DOHH2 (cell line): ENCODE measurements around the gene ZNF296.

ENCODE experiments used
- CTCF ChIP-seq: fragments of 200-600 bp; sonication (generic); IDR thresholded peaks from one replicate; pipeline ENCODE4 v1.5.1; 2014; ENCODE audit warnings: antibody characterized with exemption, mild to moderate bottlenecking, low read depth, low read length; ENCODE audit not compliant: poor library complexity, severe bottlenecking
- EZH2phosphoT487 ChIP-seq: fragments of 200-600 bp; sonication (generic); IDR thresholded peaks from 2 replicates; pipeline ENCODE4 v1.6.1; 2017; ENCODE audit warnings: borderline replicate concordance, mild to moderate bottlenecking, antibody characterized with exemption, low read length, moderate library complexity, mixed read lengths

- TF ChIP-seq CTCF (no peak), EZH2phosphoT487 (no peak)
Observed at GRCh38 chr19:45063851-45064801, 12.2 kb downstream of the ZNF296 start.
